ENCODE data around the gene TTC34.
"Not testable (repeated sequence)": the region's sequence is repeated elsewhere in the genome, so short reads cannot be mapped to it uniquely, and the experiment has no call there.

Gene TTC34

GRCh38 chr1:2811533-2811918 is 10.0 kb upstream of the TTC34 start:
- DNase-seq (ENCODE audit: low spot score): no peak

GRCh38 chr1:2810899-2811532 is 9.5 kb upstream of the TTC34 start:
- no peak for DNase-seq (ENCODE audit: low spot score)

- DNase-seq (ENCODE audit: low spot score): no peak
These were observed 8.8 kb upstream of the TTC34 start for GRCh38 chr1:2810281-2810680.

- DNase-seq (ENCODE audit: low spot score): no peak
These were observed 8.2 kb upstream of the TTC34 start for GRCh38 chr1:2809656-2810055.

- DNase-seq (ENCODE audit: low spot score): no peak
These were observed 7.5 kb upstream of the TTC34 start for GRCh38 chr1:2808831-2809605.

DNA sequence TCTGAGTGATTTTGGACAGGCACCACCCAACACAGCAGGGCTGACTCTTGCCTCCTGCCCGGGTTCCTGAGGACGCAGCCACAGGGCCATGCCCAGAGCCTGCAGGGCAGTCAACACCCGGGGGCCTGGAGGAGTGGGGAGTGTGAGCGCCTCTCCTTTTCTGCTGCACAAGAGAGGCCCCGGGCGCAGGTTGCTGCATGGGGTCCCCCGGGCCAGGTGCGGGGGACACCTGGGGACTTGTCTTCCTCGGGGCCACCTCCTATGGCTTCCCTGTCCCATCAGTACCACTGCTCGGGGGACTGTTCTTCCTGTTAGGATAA is 6.9 kb upstream of the TTC34 start:
- no peak for DNase-seq (ENCODE audit: low spot score)

DNA sequence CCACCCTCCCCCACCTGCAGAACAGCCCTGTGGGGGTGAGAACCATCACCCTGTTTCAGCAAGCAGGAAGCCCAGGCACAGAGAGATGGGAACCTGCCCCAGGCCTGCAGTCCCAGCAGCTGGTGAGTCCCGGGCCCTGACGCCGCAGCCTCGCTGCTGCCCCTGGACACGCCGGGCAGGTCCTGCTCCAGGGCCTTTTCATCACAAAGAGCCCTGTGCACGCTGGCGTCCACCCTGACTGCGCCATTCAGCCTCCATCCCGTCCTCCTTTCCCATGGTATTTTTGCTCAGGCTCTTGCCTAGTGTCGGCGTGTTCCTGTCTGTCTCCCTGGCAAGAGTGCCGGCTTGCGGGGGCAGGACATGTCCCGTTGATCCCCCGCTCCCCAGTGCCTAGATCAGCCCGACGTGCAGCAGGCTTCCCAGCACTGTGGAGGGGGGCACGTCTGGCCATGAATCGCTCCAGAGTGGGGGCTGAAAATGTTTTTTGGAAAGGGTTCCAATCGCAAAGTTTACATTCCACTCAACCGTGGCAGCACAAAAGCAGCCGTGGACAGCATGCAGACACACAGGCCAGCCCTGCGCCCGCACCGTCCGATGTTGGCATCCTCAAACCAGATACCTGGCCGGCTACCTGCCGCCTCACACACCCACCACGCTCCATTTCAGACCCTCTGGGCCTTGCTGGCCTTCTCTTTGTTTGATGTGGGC is 6.3 kb upstream of the TTC34 start:
- no peak for DNase-seq (ENCODE audit: low spot score)

GRCh38 chr1:2807036-2807435 is 5.5 kb upstream of the TTC34 start:
- no peak for DNase-seq (ENCODE audit: low spot score)

DNA sequence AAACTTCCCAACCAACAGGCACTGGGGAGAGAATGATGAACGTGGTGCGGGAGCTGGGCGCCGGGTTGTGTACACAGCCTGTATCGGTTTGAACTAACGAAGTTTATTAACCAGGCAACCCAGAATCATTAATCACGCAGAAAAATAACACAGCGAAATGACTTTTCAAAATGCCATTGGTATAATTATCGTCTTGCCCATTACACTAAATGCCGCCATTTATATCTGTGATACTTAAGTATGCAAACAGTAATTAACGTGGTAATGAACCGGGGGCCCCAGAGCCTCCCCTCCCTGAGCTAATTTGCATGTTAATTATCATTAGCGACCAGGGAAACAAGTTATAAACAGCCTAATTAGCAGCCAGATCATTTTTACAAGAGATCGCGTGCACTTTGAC is 5.1 kb upstream of the TTC34 start:
- no peak for DNase-seq (ENCODE audit: low spot score)

DNA sequence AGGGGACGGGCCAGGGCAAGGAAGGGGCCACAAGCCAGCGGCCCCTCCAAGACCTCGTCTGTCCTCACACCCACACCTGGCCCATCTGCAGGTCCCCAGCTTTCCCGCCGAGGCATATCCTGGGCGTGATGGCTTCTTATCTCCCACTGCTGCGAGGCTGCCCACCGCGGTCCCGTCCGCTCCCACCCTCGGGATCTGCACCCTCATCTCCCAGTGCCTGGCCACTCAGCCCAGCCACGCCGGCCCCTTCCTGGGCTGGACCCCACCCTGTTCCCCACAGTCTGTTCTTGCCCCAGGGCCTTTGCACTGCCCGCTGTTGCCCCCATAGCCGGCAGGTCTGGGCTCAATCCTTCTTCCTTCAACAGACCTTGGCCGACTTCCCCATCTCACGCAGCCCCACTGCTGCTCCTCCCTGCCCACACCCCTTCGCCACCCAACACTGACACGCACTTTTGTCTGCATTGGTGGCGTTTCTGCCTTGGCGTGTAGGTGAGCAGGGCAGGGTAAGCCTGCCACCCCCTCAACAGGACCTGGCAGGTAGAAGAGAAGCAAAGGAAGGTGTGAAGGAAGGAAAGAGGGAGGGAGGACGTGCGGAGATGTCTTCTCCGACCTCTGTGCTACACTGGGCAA is 4.4 kb upstream of the TTC34 start:
- no peak for DNase-seq (ENCODE audit: low spot score)

DNA sequence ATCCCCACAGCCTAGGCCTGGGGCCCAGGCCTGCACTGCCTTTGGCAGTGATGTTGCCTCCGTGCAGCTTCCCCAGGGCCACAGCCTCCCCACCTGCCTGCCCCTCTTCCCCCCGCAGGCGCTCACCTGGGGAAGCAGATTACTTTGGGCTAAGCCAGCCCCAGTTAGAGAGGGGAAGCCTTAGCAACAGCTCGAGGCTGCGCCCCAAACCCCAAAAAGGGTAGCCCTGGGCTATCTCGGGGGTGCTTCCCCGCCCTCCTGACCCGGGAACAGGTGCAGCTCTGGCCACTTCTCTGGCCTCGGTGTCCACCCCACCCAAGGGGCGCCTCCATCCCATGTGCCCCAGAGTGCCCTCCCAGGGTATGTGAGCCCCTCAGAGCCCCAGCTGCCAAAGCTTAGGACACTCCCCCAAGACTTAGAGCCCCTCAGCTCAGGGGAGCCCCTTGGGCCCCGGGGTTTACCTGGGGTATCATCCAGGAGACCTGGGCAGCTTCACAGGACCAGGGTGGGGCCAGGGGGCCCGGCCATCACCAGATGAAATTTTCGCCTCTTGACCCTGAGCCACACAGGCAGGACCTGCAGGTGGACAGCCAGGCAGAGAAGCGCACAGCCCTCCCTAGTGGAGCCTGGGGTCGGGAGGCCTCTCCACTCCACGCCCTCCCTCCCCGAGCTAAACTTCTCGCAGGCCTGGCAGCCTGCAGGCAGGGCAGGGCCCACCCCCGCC is 3.3 kb upstream of the TTC34 start:
- no peak for DNase-seq (ENCODE audit: low spot score)

DNA sequence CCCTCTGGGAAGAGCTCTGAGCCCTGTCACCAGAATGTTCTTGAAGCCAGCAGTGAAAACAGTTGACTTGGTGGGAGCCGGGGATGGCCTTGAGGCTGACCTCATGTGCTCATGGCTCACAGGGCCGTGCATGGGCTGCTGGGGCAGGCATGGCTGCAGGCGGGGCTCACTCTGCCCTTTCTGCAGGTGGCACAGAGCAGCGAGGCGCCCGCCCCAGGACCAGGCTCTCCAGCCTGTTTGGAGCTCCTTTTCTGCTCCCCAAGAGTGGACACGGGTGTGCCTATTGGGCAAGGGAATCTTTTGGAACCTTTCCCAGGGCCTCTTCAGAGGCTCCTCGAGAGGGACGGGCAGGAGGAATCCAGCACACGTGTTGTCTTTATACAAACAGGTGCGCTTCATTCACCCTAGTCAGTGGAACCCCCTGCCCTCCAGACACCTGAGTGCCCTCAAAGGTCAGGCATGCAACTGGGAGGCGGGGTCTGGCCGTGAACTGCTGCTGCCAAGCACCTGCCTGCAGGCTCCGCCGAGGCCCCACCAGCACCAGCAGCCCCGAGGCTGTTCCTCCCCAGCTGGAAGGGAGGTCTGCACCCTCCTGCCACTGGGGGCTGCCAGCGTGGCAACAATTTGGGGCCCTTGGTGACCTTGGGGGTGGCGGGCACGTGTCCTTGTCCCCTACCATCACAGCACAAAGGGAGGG is 2.6 kb upstream of the TTC34 start:
- no peak for DNase-seq (ENCODE audit: low spot score)

DNA sequence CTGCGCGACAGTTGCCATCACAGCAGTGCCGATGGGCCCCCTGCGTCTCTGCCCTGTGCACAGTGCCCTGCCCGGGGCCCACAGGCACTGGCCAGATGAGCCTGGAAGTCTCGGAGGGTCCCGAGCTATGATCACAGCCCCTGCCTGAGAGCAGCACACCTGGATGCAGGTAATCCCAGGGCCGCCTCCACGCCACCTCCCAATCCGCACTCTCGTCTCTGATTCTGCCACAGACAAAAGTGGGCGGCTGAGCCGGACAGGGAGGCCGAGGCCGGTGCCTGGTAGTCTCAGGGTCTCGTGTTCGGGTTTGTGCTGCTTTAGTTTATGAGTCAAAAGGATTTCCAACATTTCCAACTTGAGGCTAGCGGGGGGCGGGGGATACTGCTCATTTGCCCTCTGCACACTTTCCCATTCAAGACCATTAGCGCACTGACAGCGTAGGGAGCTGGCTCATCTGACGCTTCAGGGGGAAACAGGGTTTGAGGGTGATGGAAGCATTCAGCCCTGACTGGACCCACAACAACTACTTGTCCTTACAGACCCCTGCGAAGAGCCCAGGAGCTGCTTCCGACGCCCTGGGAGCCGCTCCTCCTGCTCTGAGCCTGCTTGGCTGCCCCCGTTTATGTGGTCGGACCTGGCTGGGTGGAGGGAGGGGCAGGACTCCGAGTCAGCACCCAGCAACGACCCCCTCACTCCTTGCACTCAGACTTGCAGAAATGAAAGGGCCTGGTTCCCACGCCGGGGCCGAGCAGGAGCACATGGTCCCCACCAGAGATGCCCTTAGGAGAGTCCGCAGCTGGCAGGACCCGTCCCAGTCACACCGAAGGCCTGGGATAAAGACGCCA is 1.8 kb upstream of the TTC34 start:
- no peak for DNase-seq (ENCODE audit: low spot score)

- no peak for DNase-seq (ENCODE audit: low spot score)
These were observed 998 bp upstream of the TTC34 start for GRCh38 chr1:2802421-2802961.

- no peak for DNase-seq (ENCODE audit: low spot score)
These were observed 447 bp downstream of the TTC34 start for GRCh38 chr1:2801046-2801445.

GRCh38 chr1:2800664-2801045 is 838 bp downstream of the TTC34 start:
- no peak for DNase-seq (ENCODE audit: low spot score)

GRCh38 chr1:2799811-2800663 is 1.5 kb downstream of the TTC34 start:
- no peak for DNase-seq (ENCODE audit: low spot score)

- DNase-seq (ENCODE audit: low spot score): not testable (repeated sequence)
These were observed 2.5 kb downstream of the TTC34 start for GRCh38 chr1:2798958-2799357.

DNA sequence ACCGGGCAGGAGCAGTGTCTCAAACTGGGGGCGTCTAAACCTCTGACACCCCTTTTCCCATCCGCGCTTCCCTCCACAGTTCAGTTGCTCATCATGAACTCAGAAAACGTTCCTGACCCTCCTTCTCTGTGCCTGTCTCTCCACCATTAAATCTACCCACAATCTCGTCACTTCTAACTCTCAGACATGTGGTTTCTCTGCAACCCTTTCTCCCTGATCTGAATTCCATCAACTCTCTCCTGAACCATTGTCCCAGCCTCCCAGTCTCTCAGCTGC is 3.8 kb downstream of the TTC34 start:
- DNase-seq (ENCODE audit: low spot score): no peak

Measured in pons (tissue), 1 donor.